K562 (cell line): ENCODE results near the gene ZNF48. TPM values are rescaled to one million over a fixed set of nuclear protein-coding genes. Genes with fewer than 3 reads are reported as not detected.
A peak's percentile ranks its signal among the peaks of the same experiment; 100 is the strongest.

Source experiments
- ARID1B ChIP-seq: fragments of 450-650 bp; IDR thresholded peaks from 2 replicates; pipeline ENCODE4 v1.6.1; 2016; ENCODE audit warnings: antibody characterized with exemption, mild to moderate bottlenecking, inconsistent platforms
- BHLHE40 ChIP-seq: IDR thresholded peaks from 2 replicates; pipeline ENCODE4 v1.6.1; 2011; ENCODE audit warnings: low read length, improper control_type of control experiment
- CTCFL ChIP-seq: IDR thresholded peaks from 2 replicates; pipeline ENCODE4 v1.6.1; 2011; ENCODE audit warnings: borderline replicate concordance, low read depth, mild to moderate bottlenecking, moderate library complexity, low read length; ENCODE audit not compliant: insufficient read depth, poor library complexity, severe bottlenecking
- ESRRA ChIP-seq: fragments of 450-650 bp; IDR thresholded peaks from 2 replicates; pipeline ENCODE4 v1.6.1; 2014; ENCODE audit warnings: low read depth, mild to moderate bottlenecking, moderate library complexity, borderline replicate concordance
- ETV1 ChIP-seq: fragments of 450-650 bp; conservative IDR thresholded peaks from 2 replicates; pipeline ENCODE4 v1.6.1; 2016; ENCODE audit warnings: missing genetic modification characterization, control low read depth, low read depth, missing compliant biosample characterization
- FOXK1 ChIP-seq: sonication (generic); formaldehyde crosslinking; IDR thresholded peaks from 2 replicates; pipeline ENCODE4 v1.8.0; 2022; ENCODE audit warnings: missing genetic modification reagents, mild to moderate bottlenecking, borderline replicate concordance
- FOXK2 ChIP-seq, 2 experiments: fragments of 450-650 bp; IDR thresholded peaks in 1 of 2; conservative IDR thresholded peaks in 1 of 2; 2 replicates each; pipeline ENCODE4 v1.6.1; 2016; ENCODE audit warnings: low read depth in 2 of 2, mild to moderate bottlenecking in 1 of 2
- JUN ChIP-seq, 2 experiments: sonication (generic) in 1 of 2; formaldehyde crosslinking in 1 of 2; IDR thresholded peaks; 2 replicates each; pipeline versions ENCODE4 v1.6.1 to v1.8.0; 2012 to 2022; ENCODE audit warnings: borderline replicate concordance in 2 of 2, mild to moderate bottlenecking in 2 of 2, improper control_type of control experiment in 1 of 2, low read depth in 1 of 2, low read length in 1 of 2, missing genetic modification reagents in 1 of 2
- NCOR1 ChIP-seq: fragments of 450-650 bp; IDR thresholded peaks from 2 replicates; pipeline ENCODE4 v1.6.1; 2016; ENCODE audit warnings: mild to moderate bottlenecking, moderate library complexity
- PREB ChIP-seq: sonication (generic); formaldehyde crosslinking; IDR thresholded peaks from 2 replicates; pipeline ENCODE4 v1.8.1; 2023; ENCODE audit warnings: mild to moderate bottlenecking, missing genetic modification reagents
- SMAD1 ChIP-seq: fragments of 150-350 bp; IDR thresholded peaks from 2 replicates; pipeline ENCODE4 v1.6.1; 2014; ENCODE audit warnings: low read length, low read depth; ENCODE audit not compliant: partially characterized antibody
- SMARCC2 ChIP-seq: fragments of 450-650 bp; IDR thresholded peaks from 2 replicates; pipeline ENCODE4 v1.6.1; 2017; ENCODE audit warnings: antibody characterized with exemption, moderate library complexity, mild to moderate bottlenecking, low read depth
- SMC3 ChIP-seq: conservative IDR thresholded peaks from 2 replicates; pipeline ENCODE4 v1.6.1; 2011; ENCODE audit warnings: low read depth, low read length, improper control_type of control experiment; ENCODE audit not compliant: insufficient read depth
- ZC3H4 ChIP-seq: sonication (generic); formaldehyde crosslinking; IDR thresholded peaks from 2 replicates; pipeline ENCODE4 v1.9.0; 2021; ENCODE audit warnings: missing genetic modification reagents, borderline replicate concordance
- ZFX ChIP-seq: sonication (generic); formaldehyde crosslinking; IDR thresholded peaks from 2 replicates; pipeline ENCODE4 v1.8.0; 2022; ENCODE audit warnings: mild to moderate bottlenecking, missing genetic modification reagents, moderate library complexity
- polyA plus RNA-seq, 8 experiments: library from polyadenylated mRNA; depleted of rRNA in 4 of 8; stranded (reverse) in 5 of 8; unstranded in 3 of 8; fragments of >200 nt; fragmentation: Nextera tagmentation in 2 of 8; fragmentation: Illumina TruSeq in 1 of 8; extraction: Ambion mirVana in 2 of 8; extraction: Trizol in 1 of 8; gene quantifications; 2 replicates each; pipeline versions ENCODE4 v1.2.1 to v1.2.3, GENCODE V29; 2011 to 2014; ENCODE audit warnings: inconsistent platforms in 1 of 8, missing spikeins in 1 of 8
- total RNA-seq, 7 experiments: library from RNA; depleted of rRNA in 6 of 7; stranded (reverse); fragments of >200 nt in 6 of 7; fragmentation: Illumina TruSeq in 2 of 7; extraction: Trizol in 2 of 7; gene quantifications; 2 replicates each; pipeline versions ENCODE4 v1.2.1 to v1.2.3, GENCODE V29; 2011 to 2021; ENCODE audit warnings: low replicate concordance in 1 of 7
- TF ChIP-seq, protein P1 (sequence below): sonication (generic); formaldehyde crosslinking; IDR thresholded peaks from 2 replicates; pipeline ENCODE4 v1.8.0; 2023; ENCODE audit warnings: mild to moderate bottlenecking, missing genetic modification reagents

ZNF48 gene
- total and polyA plus RNA-seq, 9 of the 15 experiments (the other 6 are each of a cell fraction or from before 2014, with no cell fraction given): 0.38 to 11.6 (median 4.7) TPM

- TF ChIP-seq SMC3 (peak; percentile 96), FOXK1 (CRISPR knock-in tag) (peak; percentile 76; the same call in 1 of the 2 replicates), JUN (IDR thresholded peaks at IDR 0.05; ENCODE audit: borderline replicate concordance, low read depth, low read length) (no peak), JUN (CRISPR knock-in tag; IDR thresholded peaks at IDR 0.05; ENCODE audit: borderline replicate concordance) (peak; percentile 39; the same call in 1 of the 2 replicates), PREB (0 out of 2 replicates have a peak, but pooled peaks have one; percentile 18), ZC3H4 (0 out of 2 replicates have a peak, but pooled peaks have one; percentile 39), SMARCC2 (no peak), CTCFL (peak; percentile 97), NCOR1 (peak; percentile 32; the same call in 1 of the 2 replicates), ETV1 (peak; percentile 55), ARID1B (no peak), ESRRA (peak; percentile 40; the same call in 1 of the 2 replicates), BHLHE40 (0 out of 2 replicates have a peak, but pooled peaks have one; percentile 8), ZFX (peak; percentile 64), FOXK2 (conservative IDR thresholded peaks at IDR 0.05 in 1 of 2, IDR thresholded peaks at IDR 0.05 in 1 of 2; ENCODE audit: low read depth in 2 of 2) (no peak), SMAD1 (peak; percentile 42)
- TF ChIP-seq, protein P1, sequence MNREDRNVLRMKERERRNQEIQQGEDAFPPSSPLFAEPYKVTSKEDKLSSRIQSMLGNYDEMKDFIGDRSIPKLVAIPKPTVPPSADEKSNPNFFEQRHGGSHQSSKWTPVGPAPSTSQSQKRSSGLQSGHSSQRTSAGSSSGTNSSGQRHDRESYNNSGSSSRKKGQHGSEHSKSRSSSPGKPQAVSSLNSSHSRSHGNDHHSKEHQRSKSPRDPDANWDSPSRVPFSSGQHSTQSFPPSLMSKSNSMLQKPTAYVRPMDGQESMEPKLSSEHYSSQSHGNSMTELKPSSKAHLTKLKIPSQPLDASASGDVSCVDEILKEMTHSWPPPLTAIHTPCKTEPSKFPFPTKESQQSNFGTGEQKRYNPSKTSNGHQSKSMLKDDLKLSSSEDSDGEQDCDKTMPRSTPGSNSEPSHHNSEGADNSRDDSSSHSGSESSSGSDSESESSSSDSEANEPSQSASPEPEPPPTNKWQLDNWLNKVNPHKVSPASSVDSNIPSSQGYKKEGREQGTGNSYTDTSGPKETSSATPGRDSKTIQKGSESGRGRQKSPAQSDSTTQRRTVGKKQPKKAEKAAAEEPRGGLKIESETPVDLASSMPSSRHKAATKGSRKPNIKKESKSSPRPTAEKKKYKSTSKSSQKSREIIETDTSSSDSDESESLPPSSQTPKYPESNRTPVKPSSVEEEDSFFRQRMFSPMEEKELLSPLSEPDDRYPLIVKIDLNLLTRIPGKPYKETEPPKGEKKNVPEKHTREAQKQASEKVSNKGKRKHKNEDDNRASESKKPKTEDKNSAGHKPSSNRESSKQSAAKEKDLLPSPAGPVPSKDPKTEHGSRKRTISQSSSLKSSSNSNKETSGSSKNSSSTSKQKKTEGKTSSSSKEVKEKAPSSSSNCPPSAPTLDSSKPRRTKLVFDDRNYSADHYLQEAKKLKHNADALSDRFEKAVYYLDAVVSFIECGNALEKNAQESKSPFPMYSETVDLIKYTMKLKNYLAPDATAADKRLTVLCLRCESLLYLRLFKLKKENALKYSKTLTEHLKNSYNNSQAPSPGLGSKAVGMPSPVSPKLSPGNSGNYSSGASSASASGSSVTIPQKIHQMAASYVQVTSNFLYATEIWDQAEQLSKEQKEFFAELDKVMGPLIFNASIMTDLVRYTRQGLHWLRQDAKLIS (CRISPR knock-in tag): peak; percentile 40; the same call in 1 of the 2 replicates
Measured at GRCh38 chr16:30409125-30410060, 14.2 kb downstream of the ZNF48 start (continued).
